T-helper 17 cell (primary cell): ENCODE data around the gene STRIT1. TPM values are rescaled to one million over a fixed set of nuclear protein-coding genes. Genes with fewer than 3 reads are reported as not detected.

Experiments
- ATAC-seq: fragments of 150-1000 bp; cut with Tn5 transposase; 2 replicates; pipeline ENCODE4 v1.10.0; 2021; ENCODE audit warnings: mild to moderate bottlenecking, moderate library complexity
- DNase-seq, 3 donors: peaks; one replicate each; pipeline versions ENCODE4 v3.0.0 to v3.0.0-alpha.2; 2020 to 2021
- H3K9me3 ChIP-seq: one replicate; pipeline ENCODE4 v1.7.0; 2013; ENCODE audit warnings: low read length, mild to moderate bottlenecking; ENCODE audit not compliant: control insufficient read depth, poor library complexity, severe bottlenecking
- H3K27ac Mint-ChIP-seq: one replicate; pipeline ENCODE4 v1.8.0; 2022; ENCODE audit warnings: mild to moderate bottlenecking, moderate library complexity, mixed read lengths
- H3K27me3 Mint-ChIP-seq: one replicate; pipeline ENCODE4 v1.8.0; 2022; ENCODE audit warnings: mixed read lengths
- H3K36me3 Mint-ChIP-seq: one replicate; pipeline ENCODE4 v1.8.0; 2022; ENCODE audit warnings: low read depth, mixed read lengths
- H3K4me1 Mint-ChIP-seq: one replicate; pipeline ENCODE4 v1.8.0; 2022; ENCODE audit warnings: mild to moderate bottlenecking, mixed read lengths
- H3K4me3 Mint-ChIP-seq: one replicate; pipeline ENCODE4 v1.8.0; 2022; ENCODE audit warnings: mild to moderate bottlenecking, moderate library complexity, mixed read lengths
- total RNA-seq, 4 donors: library from RNA in 2 of 4; stranded (reverse) in 2 of 4; gene quantifications; one replicate each; pipeline ENCODE4 v1.2.3 and lab custom pipeline; 2022 to 2026

STRIT1 gene
- total RNA-seq, 2 donors from 2014 or later, result not detected

DNA sequence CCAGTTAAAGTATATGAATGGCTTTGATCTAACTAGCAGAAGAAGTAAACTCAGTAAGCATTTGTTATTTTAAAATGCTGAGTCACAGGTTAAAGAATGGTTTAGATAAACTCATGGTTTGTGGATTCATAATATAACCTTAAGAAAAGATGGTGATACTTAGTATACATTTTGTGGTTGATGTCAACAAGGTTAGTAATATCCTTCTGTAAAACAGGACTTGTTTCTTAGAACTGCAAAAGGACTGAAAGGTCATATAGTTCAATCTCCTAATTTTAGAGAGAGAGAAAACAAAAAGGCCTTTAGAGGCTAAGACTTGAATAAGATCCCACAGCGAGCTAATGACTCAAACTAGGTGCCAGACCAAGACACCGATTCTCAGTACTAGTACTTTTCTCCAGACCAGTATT lies 50.0 kb downstream of the STRIT1 start:
- H3K9me3 ChIP-seq, result no peaks in the 10 kb centered on the region
- no peak overlapping the region for H3K4me3 Mint-ChIP-seq
- H3K4me1 Mint-ChIP-seq, result no peaks in the 10 kb centered on the region
- DNase-seq, result no peak
- no peak for ATAC-seq
- no peak overlapping the region for H3K27ac Mint-ChIP-seq
- no peaks in the 10 kb centered on the region for H3K36me3 Mint-ChIP-seq
- peaks cover 6% of the 10 kb centered on the region for H3K27me3 Mint-ChIP-seq

GRCh38 chr3:155242342-155242741 lies 51.1 kb downstream of the STRIT1 start:
- Mint-ChIP-seq H3K27me3 (peaks cover 6% of the 10 kb centered on the region), H3K27ac (no peak overlapping the region), H3K4me1 (no peaks in the 10 kb centered on the region), H3K4me3 (no peak overlapping the region), H3K36me3 (no peaks in the 10 kb centered on the region)
- H3K9me3 ChIP-seq, result no peaks in the 10 kb centered on the region
- DNase-seq (no peak), ATAC-seq (no peak)

GRCh38 chr3:155241579-155241978 lies 51.9 kb downstream of the STRIT1 start:
- H3K4me3 Mint-ChIP-seq, result no peak overlapping the region
- no peak overlapping the region for H3K27ac Mint-ChIP-seq
- ATAC-seq (no peak), DNase-seq (no peak)
- H3K36me3 Mint-ChIP-seq, result no peaks in the 10 kb centered on the region
- H3K27me3 Mint-ChIP-seq, result peaks cover 6% of the 10 kb centered on the region
- H3K4me1 Mint-ChIP-seq, result no peaks in the 10 kb centered on the region
- no peaks in the 10 kb centered on the region for H3K9me3 ChIP-seq

Other genes with a start within 250 kb of the STRIT1 start
- under 1 TPM; 0.18 to 0.45 TPM for gene MME, start 213.4 kb downstream of the STRIT1 start, total RNA-seq